Suprapubic skin (tissue), 3 donors: ENCODE measurements around the gene GIGYF1.

Source experiments
- CTCF ChIP-seq, 2 donors: fragments of 200-600 bp in 1 of 2; fragments of 450-650 bp in 1 of 2; sonication (generic) in 1 of 2; IDR thresholded peaks; one replicate each; pipeline ENCODE4 v1.5.1; 2016 to 2019; ENCODE audit warnings: antibody characterized with exemption in 2 of 2, mild to moderate bottlenecking in 1 of 2, moderate library complexity in 1 of 2
- EP300 ChIP-seq: sonication (generic); formaldehyde crosslinking; IDR thresholded peaks from one replicate; pipeline ENCODE4 v1.6.1; 2017; ENCODE audit warnings: antibody characterized with exemption
- POLR2A ChIP-seq, 2 donors: fragments of 450-650 bp; IDR thresholded peaks; one replicate each; pipeline ENCODE4 v1.6.1; 2017; ENCODE audit warnings: antibody characterized with exemption in 2 of 2, mild to moderate bottlenecking in 2 of 2, moderate library complexity in 2 of 2

GRCh38 chr7:100655908-100656674 lies 38.0 kb downstream of the GIGYF1 start, which contains the start of gene ACTL6B:
- TF ChIP-seq POLR2A (IDR thresholded peaks at IDR 0.05) (no peak), CTCF (IDR thresholded peaks at IDR 0.05) (no peak), EP300 (no peak)
